CD14-positive monocyte (primary cell): ENCODE measurements around the gene CITED1. TPM values are rescaled to one million over a fixed set of nuclear protein-coding genes. Genes with fewer than 3 reads are reported as not detected.

ENCODE experiments used
- DNase-seq, 3 donors: peaks; one replicate each; pipeline ENCODE4 v3.0.0-alpha.2; 2011 to 2022
- H2AFZ ChIP-seq: 2 replicates; pipeline ENCODE4 v1.6.0; 2012; ENCODE audit warnings: mild to moderate bottlenecking, low read depth, low read length, inconsistent platforms; ENCODE audit not compliant: insufficient read depth, poor library complexity, severe bottlenecking
- H3K27ac ChIP-seq, 2 donors: 1 replicate in 1 of 2; 2 replicates in 1 of 2; pipeline ENCODE4 v1.5.1; 2012 to 2013; ENCODE audit warnings: low read length in 2 of 2, control low read depth in 1 of 2, inconsistent platforms in 1 of 2, low read depth in 1 of 2, mild to moderate bottlenecking in 1 of 2
- H3K27me3 ChIP-seq, 2 donors: one replicate each; pipeline versions ENCODE4 v1.6.0 to v1.6.1; 2011 to 2013; ENCODE audit warnings: low read length in 2 of 2; ENCODE audit not compliant: control insufficient read depth in 2 of 2, insufficient read depth in 2 of 2
- H3K36me3 ChIP-seq, 2 donors: replicated peaks in 1 of 2; 1 replicate in 1 of 2; 2 replicates in 1 of 2; pipeline versions ENCODE4 v1.5.1 to v1.6.1; 2012 to 2013; ENCODE audit warnings: low read length in 2 of 2, control low read depth in 1 of 2, inconsistent platforms in 1 of 2, mild to moderate bottlenecking in 1 of 2; ENCODE audit not compliant: insufficient read depth in 2 of 2, control insufficient read depth in 1 of 2
- H3K4me1 ChIP-seq, 2 donors: 1 replicate in 1 of 2; 2 replicates in 1 of 2; pipeline versions ENCODE4 v1.5.1 to v1.6.1; 2012 to 2013; ENCODE audit warnings: low read length in 2 of 2, control low read depth in 1 of 2, inconsistent platforms in 1 of 2, mild to moderate bottlenecking in 1 of 2, moderate library complexity in 1 of 2; ENCODE audit not compliant: insufficient read depth in 2 of 2, control insufficient read depth in 1 of 2
- H3K4me2 ChIP-seq: replicated peaks from 2 replicates; pipeline ENCODE3; 2012; ENCODE audit warnings: low read length, moderate library complexity, mild to moderate bottlenecking; ENCODE audit not compliant: poor library complexity, severe bottlenecking; ENCODE audit errors: extremely low read depth
- H3K4me3 ChIP-seq, 3 experiments: fragments of 200-600 bp in 1 of 3; sonication (generic) in 1 of 3; replicated peaks in 1 of 3; 1 replicate in 2 of 3; 2 replicates in 1 of 3; pipeline ENCODE4 v1.5.1; 2011 to 2013; ENCODE audit warnings: low read length in 3 of 3, mild to moderate bottlenecking in 3 of 3, control low read depth in 2 of 3, low read depth in 2 of 3, inconsistent platforms in 1 of 3, moderate library complexity in 1 of 3
- H3K79me2 ChIP-seq: 2 replicates; pipeline ENCODE4 v1.6.0; 2012; ENCODE audit warnings: mild to moderate bottlenecking, control low read depth, inconsistent platforms, low read length, moderate library complexity; ENCODE audit not compliant: insufficient read depth
- H3K9ac ChIP-seq: 2 replicates; pipeline ENCODE4 v1.6.0; 2017; ENCODE audit warnings: low read length, mild to moderate bottlenecking; ENCODE audit not compliant: insufficient read depth, poor library complexity, severe bottlenecking
- H3K9me3 ChIP-seq, 2 donors: replicated peaks in 1 of 2; 1 replicate in 1 of 2; 2 replicates in 1 of 2; pipeline versions ENCODE4 v1.5.1 to v1.6.1; 2012 to 2013; ENCODE audit warnings: low read length in 2 of 2, control low read depth in 1 of 2; ENCODE audit not compliant: control insufficient read depth in 1 of 2, insufficient read depth in 1 of 2
- H4K20me1 ChIP-seq: 2 replicates; pipeline ENCODE4 v1.6.0; 2012; ENCODE audit warnings: mild to moderate bottlenecking, low read length, control low read depth, moderate library complexity; ENCODE audit not compliant: insufficient read depth
- H3K27ac Mint-ChIP-seq, 7 donors: one replicate each; pipeline ENCODE4 v1.8.0; 2020; ENCODE audit warnings: mild to moderate bottlenecking in 7 of 7, mixed read lengths in 7 of 7, moderate library complexity in 6 of 7, inconsistent platforms in 2 of 7
- H3K27me3 Mint-ChIP-seq, 3 donors: one replicate each; pipeline ENCODE4 v1.8.0; 2021 to 2022; ENCODE audit warnings: low read depth in 3 of 3, mild to moderate bottlenecking in 3 of 3, mixed read lengths in 3 of 3, moderate library complexity in 3 of 3, inconsistent platforms in 1 of 3
- H3K36me3 Mint-ChIP-seq, 2 donors: one replicate each; pipeline ENCODE4 v1.8.0; 2020; ENCODE audit warnings: mixed read lengths in 2 of 2, inconsistent platforms in 1 of 2, mild to moderate bottlenecking in 1 of 2
- H3K4me1 Mint-ChIP-seq: one replicate; pipeline ENCODE4 v1.8.0; 2020; ENCODE audit warnings: mild to moderate bottlenecking, mixed read lengths
- H3K4me3 Mint-ChIP-seq, 2 donors: one replicate each; pipeline ENCODE4 v1.8.0; 2020; ENCODE audit warnings: mild to moderate bottlenecking in 2 of 2, mixed read lengths in 2 of 2, moderate library complexity in 1 of 2
- H3K9me3 Mint-ChIP-seq, 7 donors: one replicate each; pipeline ENCODE4 v1.8.0; 2020 to 2022; ENCODE audit warnings: mixed read lengths in 7 of 7, mild to moderate bottlenecking in 6 of 7, moderate library complexity in 6 of 7, inconsistent platforms in 2 of 7
- WGBS: methylation state at CpG from one replicate; pipeline ENCODE4 v1.1.5; 2013; ENCODE audit warnings: missing lambda C conversion rate; ENCODE audit not compliant: insufficient coverage; 5-methylcytosine and 5-hydroxymethylcytosine counted together
- intact Hi-C, 2 donors: fragments of 100-400 bp; cut with micrococcal nuclease; formaldehyde crosslinking; loops; one replicate each; pipeline versions ENCODE4 v1.15.0 to v1.15.1; 2023
- polyA plus RNA-seq, 3 donors: library from polyadenylated mRNA; depleted of rRNA in 1 of 3; unstranded in 2 of 3; stranded (reverse) in 1 of 3; fragments of 300-500 nt in 2 of 3; fragments of >200 nt in 1 of 3; fragmentation: Illumina TruSeq in 2 of 3; gene quantifications; 1 replicate in 2 of 3; 2 replicates in 1 of 3; pipeline ENCODE4 v1.2.3, GENCODE V29; 2012 to 2021
- TF ChIP-seq, protein P1 (sequence below): fragments of 200-600 bp; IDR thresholded peaks from one replicate; pipeline ENCODE4 v1.8.0; 2022; ENCODE audit warnings: antibody characterized with exemption, mild to moderate bottlenecking

Gene CITED1
- polyA plus RNA-seq, 3 donors, result 0.36 TPM; not detected in 2

DNA sequence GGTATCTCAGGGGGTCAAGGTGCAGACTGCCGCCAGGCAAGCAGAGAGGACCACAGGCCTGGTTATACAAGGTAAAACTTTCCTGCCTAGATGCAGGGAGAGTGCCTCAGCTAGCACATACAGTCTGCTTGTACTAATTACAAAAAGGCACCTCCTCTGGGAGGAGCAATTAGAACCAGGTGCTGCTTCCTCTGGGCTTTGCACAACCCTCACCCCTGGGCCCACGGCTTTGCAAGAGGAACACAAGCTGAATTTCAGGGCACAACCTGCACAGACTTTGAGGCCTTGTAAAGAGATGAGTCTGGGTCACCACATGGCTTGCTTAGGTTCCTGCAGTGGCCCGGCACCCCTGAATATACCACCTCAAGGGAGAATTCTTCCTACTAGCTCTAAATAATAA is 9.2 kb upstream of the CITED1 start:
- Mint-ChIP-seq H3K9me3 (no peaks in the 10 kb centered on the region), H3K4me3 (no peak overlapping the region), H3K36me3 (no peaks in the 10 kb centered on the region), H3K27me3 (peaks cover 8 to 29% (median 11%) of the 10 kb centered on the region in 3 donors), H3K27ac (no peak overlapping the region), H3K4me1 (no peaks in the 10 kb centered on the region)
- no peak for DNase-seq
- Histone ChIP-seq H3K36me3 (no peaks in the 10 kb centered on the region), H3K4me3 (no peak overlapping the region), H3K27me3 (peaks cover 6 to 11% of the 10 kb centered on the region in 2 donors), H4K20me1 (no peaks in the 10 kb centered on the region), H3K9me3 (no peaks in the 10 kb centered on the region), H3K4me2 (no peak overlapping the region), H2AFZ (no peak overlapping the region), H3K4me1 (no peaks in the 10 kb centered on the region), H3K27ac (no peak overlapping the region), H3K9ac (no peak overlapping the region), H3K79me2 (no peaks in the 10 kb centered on the region)
- TF ChIP-seq, protein P1, sequence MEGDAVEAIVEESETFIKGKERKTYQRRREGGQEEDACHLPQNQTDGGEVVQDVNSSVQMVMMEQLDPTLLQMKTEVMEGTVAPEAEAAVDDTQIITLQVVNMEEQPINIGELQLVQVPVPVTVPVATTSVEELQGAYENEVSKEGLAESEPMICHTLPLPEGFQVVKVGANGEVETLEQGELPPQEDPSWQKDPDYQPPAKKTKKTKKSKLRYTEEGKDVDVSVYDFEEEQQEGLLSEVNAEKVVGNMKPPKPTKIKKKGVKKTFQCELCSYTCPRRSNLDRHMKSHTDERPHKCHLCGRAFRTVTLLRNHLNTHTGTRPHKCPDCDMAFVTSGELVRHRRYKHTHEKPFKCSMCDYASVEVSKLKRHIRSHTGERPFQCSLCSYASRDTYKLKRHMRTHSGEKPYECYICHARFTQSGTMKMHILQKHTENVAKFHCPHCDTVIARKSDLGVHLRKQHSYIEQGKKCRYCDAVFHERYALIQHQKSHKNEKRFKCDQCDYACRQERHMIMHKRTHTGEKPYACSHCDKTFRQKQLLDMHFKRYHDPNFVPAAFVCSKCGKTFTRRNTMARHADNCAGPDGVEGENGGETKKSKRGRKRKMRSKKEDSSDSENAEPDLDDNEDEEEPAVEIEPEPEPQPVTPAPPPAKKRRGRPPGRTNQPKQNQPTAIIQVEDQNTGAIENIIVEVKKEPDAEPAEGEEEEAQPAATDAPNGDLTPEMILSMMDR, result no peak
- no CpG with 5 or more reads among the region's 3 CpGs for WGBS
- intact Hi-C loops, result no loop called here

DNA sequence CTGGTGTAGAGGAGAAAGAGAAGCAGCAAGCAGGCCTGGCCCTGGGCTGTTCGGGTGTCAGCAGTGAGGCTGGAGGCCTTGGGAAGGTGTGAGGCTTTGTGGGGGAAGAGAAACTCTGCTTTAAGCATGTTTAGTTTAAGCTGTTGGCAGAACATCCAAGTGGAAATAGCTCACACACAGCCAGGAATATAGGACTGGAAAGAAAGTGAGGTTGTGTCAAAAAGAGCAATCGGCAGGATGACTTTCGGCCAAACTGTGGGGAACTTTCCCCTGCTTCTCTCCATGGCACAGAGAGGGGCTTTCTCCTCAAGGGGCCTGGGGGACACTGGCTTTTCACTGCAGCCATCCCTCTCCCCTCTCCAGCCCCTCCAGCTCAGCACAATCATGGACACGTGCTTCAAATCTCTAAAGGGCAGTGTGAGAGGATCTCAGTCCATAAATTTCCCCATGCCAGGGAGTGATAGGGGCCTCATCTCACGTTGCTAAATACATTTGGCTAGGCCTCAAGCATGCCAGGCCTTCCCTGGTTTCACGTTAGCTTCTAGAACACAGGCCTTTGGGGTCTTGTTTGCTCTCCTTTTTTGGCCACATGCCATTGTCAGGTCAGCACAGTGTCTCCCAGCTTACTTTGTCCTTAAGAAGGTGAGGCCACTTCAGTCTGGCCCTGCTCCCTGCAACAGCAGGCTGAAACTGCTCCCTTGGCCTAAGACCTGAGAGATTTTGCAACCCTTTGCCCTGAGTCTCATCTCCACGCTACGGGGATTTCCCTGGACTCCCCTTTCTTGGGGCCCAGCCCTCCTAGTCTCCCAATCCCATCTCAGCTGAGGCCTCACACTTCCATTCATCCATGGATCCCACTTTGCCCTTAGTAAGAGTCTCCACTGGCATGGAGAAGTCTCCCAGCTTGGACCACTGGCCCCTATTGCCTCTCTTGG is 8.3 kb upstream of the CITED1 start:
- Mint-ChIP-seq H3K36me3 (no peaks in the 10 kb centered on the region), H3K27me3 (peaks cover 14 to 34% (median 20%) of the 10 kb centered on the region in 3 donors), H3K9me3 (peaks cover 0 to 3% (median 0%) of the 10 kb centered on the region in 7 donors), H3K27ac (peak overlapping the region in 1 of 7 donors; percentile 21), H3K4me1 (peaks cover 9% of the 10 kb centered on the region), H3K4me3 (no peak overlapping the region)
- Histone ChIP-seq H3K36me3 (no peaks in the 10 kb centered on the region), H3K9ac (no peak overlapping the region), H4K20me1 (no peaks in the 10 kb centered on the region), H3K4me2 (no peak overlapping the region), H3K27me3 (peaks cover 15 to 20% of the 10 kb centered on the region in 2 donors), H3K79me2 (no peaks in the 10 kb centered on the region), H3K4me3 (no peak overlapping the region), H3K9me3 (peaks cover 0 to 1% of the 10 kb centered on the region in 2 donors), H3K4me1 (peaks cover 6 to 7% of the 10 kb centered on the region in 2 donors), H3K27ac (no peak overlapping the region), H2AFZ (no peak overlapping the region)
- WGBS, result 90% methylated on average over 3 of the region's 8 CpGs
- no peak for DNase-seq
- TF ChIP-seq, protein P1, result no peak
- intact Hi-C loops, result no loop called here
